ENCODE data around the gene IFNL3.
"Not testable (repeated sequence)": the region's sequence is repeated elsewhere in the genome, so short reads cannot be mapped to it uniquely, and the experiment has no call there.

The IFNL3 gene

GRCh38 chr19:39244410-39245100 is at the start of gene IFNL3:
Gene IFNL3 (minus strand): TSS chr19:39245006. CDS start chr19:39244967, 39 bp downstream.
- DNase-seq (ENCODE audit: low read depth); H3K4me3 ChIP-seq (ENCODE audit: low read length): not testable (repeated sequence)

- TF ChIP-seq CTCF (conservative IDR thresholded peaks at IDR 0.05; ENCODE audit: low read depth, low read length), result no peak
- DNase-seq (ENCODE audit: low read depth), result no peak
- H3K4me3 ChIP-seq (ENCODE audit: low read length), result no peak overlapping the region
These were observed 48.6 kb upstream of the IFNL3 start for GRCh38 chr19:39293394-39293793.

GRCh38 chr19:39284032-39284431 is 39.2 kb upstream of the IFNL3 start:
- H3K4me3 ChIP-seq (ENCODE audit: low read length), result no peak overlapping the region
- DNase-seq (ENCODE audit: low read depth), result no peak
- no peak for TF ChIP-seq CTCF (conservative IDR thresholded peaks at IDR 0.05; ENCODE audit: low read depth, low read length)

- no peak for TF ChIP-seq CTCF (conservative IDR thresholded peaks at IDR 0.05; ENCODE audit: low read depth, low read length)
- H3K4me3 ChIP-seq (ENCODE audit: low read length), result no peak overlapping the region
- DNase-seq (ENCODE audit: low read depth), result no peak
These were observed 37.2 kb upstream of the IFNL3 start for GRCh38 chr19:39282021-39282420.

- TF ChIP-seq CTCF (conservative IDR thresholded peaks at IDR 0.05; ENCODE audit: low read depth, low read length), result no peak
- no peak for DNase-seq (ENCODE audit: low read depth)
- no peak overlapping the region for H3K4me3 ChIP-seq (ENCODE audit: low read length)
These were observed 32.8 kb upstream of the IFNL3 start for GRCh38 chr19:39277598-39277997.

- DNase-seq (ENCODE audit: low read depth), result no peak
- no peak overlapping the region for H3K4me3 ChIP-seq (ENCODE audit: low read length)
- no peak for TF ChIP-seq CTCF (conservative IDR thresholded peaks at IDR 0.05; ENCODE audit: low read depth, low read length)
These were observed 31.9 kb upstream of the IFNL3 start for GRCh38 chr19:39276740-39277139.

GRCh38 chr19:39275578-39275977 is 30.8 kb upstream of the IFNL3 start:
- no peak for TF ChIP-seq CTCF (conservative IDR thresholded peaks at IDR 0.05; ENCODE audit: low read depth, low read length)
- H3K4me3 ChIP-seq (ENCODE audit: low read length), result no peak overlapping the region
- DNase-seq (ENCODE audit: low read depth), result no peak

GRCh38 chr19:39273859-39274258 is 29.1 kb upstream of the IFNL3 start:
- DNase-seq (ENCODE audit: low read depth); H3K4me3 ChIP-seq (ENCODE audit: low read length): not testable (repeated sequence)

Data from retinal pigment epithelial cell (primary cell).